H1 (cell line): ENCODE measurements around the gene GRIP1. TPM values are rescaled to one million over a fixed set of nuclear protein-coding genes. Genes with fewer than 3 reads are reported as not detected.

Source experiments
- BRCA1 ChIP-seq: IDR thresholded peaks from 2 replicates; pipeline ENCODE4 v1.6.1; 2012; ENCODE audit warnings: low read depth, low read length, improper control_type of control experiment
- CBX8 ChIP-seq: fragments of 300-800, 300-1000 bp; sonication (generic); IDR thresholded peaks from 2 replicates; pipeline ENCODE4 v1.7.1; 2016; ENCODE audit warnings: low read depth, low read length, borderline replicate concordance
- CHD1 ChIP-seq: IDR thresholded peaks from 2 replicates; pipeline ENCODE4 v1.6.1; 2012; ENCODE audit warnings: low read depth, low read length, improper control_type of control experiment
- CREB1 ChIP-seq: IDR thresholded peaks from 2 replicates; pipeline ENCODE4 v1.6.1; 2012; ENCODE audit warnings: inconsistent platforms
- EGR1 ChIP-seq: IDR thresholded peaks from 2 replicates; pipeline ENCODE4 v1.6.1; 2011; ENCODE audit warnings: low read depth, low read length, borderline replicate concordance
- HDAC2 ChIP-seq, 2 experiments: fragments of 300-600 bp in 1 of 2; sonication (generic) in 1 of 2; IDR thresholded peaks; 2 replicates each; pipeline ENCODE4 v1.6.1; 2011 to 2012; ENCODE audit warnings: low read depth in 2 of 2, low read length in 2 of 2, mild to moderate bottlenecking in 2 of 2, moderate library complexity in 2 of 2, borderline replicate concordance in 1 of 2, inconsistent platforms in 1 of 2
- MAFK ChIP-seq: IDR thresholded peaks from 2 replicates; pipeline ENCODE4 v1.6.1; 2012; ENCODE audit warnings: low read depth, mild to moderate bottlenecking, improper control_type of control experiment, low read length
- PHF8 ChIP-seq: fragments of 200-600 bp; sonication (generic); conservative IDR thresholded peaks from 2 replicates; pipeline ENCODE4 v1.7.1; 2012; ENCODE audit warnings: low read depth, mild to moderate bottlenecking, inconsistent platforms, low read length, moderate library complexity
- RBBP5 ChIP-seq: IDR thresholded peaks from 2 replicates; pipeline ENCODE4 v1.7.1; 2012; ENCODE audit warnings: low read depth, mild to moderate bottlenecking, inconsistent platforms, low read length, moderate library complexity, borderline replicate concordance
- SRF ChIP-seq: IDR thresholded peaks from 2 replicates; pipeline ENCODE4 v1.6.1; 2011; ENCODE audit warnings: mild to moderate bottlenecking, low read depth, low read length, moderate library complexity
- polyA plus RNA-seq, 7 experiments: library from polyadenylated mRNA; depleted of rRNA in 3 of 7; stranded (reverse) in 5 of 7; unstranded in 2 of 7; fragments of >200 nt in 5 of 7; fragments of 200-250 nt in 2 of 7; gene quantifications; 1 replicate in 5 of 7; 2 replicates in 1 of 7; 4 replicates in 1 of 7; pipeline versions ENCODE4 v1.2.1 to v1.2.3, GENCODE V29; 2011 to 2013; ENCODE audit warnings: missing spikeins in 2 of 7, mixed read lengths in 2 of 7
- total RNA-seq: library from RNA; stranded (reverse); fragmentation: NEBNext Ultra II Directional; extraction: Animal tissue kit (Norgen Biotek cat#: 25700); gene quantifications from 2 replicates; pipeline ENCODE4 v1.2.1, GENCODE V29; 2021
- TF ChIP-seq, protein P1 (sequence below): fragments of 300-600 bp; sonication (generic); IDR thresholded peaks from 2 replicates; pipeline ENCODE4 v1.7.1; 2012; ENCODE audit warnings: low read length, moderate library complexity, mild to moderate bottlenecking, inconsistent platforms; ENCODE audit not compliant: insufficient replicate concordance
- TF ChIP-seq, protein P2 (sequence below): IDR thresholded peaks from 2 replicates; pipeline ENCODE4 v1.6.1; 2012; ENCODE audit warnings: inconsistent platforms

The GRIP1 gene
- total and polyA plus RNA-seq, 2 of the 8 experiments (the other 6 are each of a cell fraction or from before 2014, with no cell fraction given): 4.5 to 27.3 TPM

- TF ChIP-seq, protein P1, sequence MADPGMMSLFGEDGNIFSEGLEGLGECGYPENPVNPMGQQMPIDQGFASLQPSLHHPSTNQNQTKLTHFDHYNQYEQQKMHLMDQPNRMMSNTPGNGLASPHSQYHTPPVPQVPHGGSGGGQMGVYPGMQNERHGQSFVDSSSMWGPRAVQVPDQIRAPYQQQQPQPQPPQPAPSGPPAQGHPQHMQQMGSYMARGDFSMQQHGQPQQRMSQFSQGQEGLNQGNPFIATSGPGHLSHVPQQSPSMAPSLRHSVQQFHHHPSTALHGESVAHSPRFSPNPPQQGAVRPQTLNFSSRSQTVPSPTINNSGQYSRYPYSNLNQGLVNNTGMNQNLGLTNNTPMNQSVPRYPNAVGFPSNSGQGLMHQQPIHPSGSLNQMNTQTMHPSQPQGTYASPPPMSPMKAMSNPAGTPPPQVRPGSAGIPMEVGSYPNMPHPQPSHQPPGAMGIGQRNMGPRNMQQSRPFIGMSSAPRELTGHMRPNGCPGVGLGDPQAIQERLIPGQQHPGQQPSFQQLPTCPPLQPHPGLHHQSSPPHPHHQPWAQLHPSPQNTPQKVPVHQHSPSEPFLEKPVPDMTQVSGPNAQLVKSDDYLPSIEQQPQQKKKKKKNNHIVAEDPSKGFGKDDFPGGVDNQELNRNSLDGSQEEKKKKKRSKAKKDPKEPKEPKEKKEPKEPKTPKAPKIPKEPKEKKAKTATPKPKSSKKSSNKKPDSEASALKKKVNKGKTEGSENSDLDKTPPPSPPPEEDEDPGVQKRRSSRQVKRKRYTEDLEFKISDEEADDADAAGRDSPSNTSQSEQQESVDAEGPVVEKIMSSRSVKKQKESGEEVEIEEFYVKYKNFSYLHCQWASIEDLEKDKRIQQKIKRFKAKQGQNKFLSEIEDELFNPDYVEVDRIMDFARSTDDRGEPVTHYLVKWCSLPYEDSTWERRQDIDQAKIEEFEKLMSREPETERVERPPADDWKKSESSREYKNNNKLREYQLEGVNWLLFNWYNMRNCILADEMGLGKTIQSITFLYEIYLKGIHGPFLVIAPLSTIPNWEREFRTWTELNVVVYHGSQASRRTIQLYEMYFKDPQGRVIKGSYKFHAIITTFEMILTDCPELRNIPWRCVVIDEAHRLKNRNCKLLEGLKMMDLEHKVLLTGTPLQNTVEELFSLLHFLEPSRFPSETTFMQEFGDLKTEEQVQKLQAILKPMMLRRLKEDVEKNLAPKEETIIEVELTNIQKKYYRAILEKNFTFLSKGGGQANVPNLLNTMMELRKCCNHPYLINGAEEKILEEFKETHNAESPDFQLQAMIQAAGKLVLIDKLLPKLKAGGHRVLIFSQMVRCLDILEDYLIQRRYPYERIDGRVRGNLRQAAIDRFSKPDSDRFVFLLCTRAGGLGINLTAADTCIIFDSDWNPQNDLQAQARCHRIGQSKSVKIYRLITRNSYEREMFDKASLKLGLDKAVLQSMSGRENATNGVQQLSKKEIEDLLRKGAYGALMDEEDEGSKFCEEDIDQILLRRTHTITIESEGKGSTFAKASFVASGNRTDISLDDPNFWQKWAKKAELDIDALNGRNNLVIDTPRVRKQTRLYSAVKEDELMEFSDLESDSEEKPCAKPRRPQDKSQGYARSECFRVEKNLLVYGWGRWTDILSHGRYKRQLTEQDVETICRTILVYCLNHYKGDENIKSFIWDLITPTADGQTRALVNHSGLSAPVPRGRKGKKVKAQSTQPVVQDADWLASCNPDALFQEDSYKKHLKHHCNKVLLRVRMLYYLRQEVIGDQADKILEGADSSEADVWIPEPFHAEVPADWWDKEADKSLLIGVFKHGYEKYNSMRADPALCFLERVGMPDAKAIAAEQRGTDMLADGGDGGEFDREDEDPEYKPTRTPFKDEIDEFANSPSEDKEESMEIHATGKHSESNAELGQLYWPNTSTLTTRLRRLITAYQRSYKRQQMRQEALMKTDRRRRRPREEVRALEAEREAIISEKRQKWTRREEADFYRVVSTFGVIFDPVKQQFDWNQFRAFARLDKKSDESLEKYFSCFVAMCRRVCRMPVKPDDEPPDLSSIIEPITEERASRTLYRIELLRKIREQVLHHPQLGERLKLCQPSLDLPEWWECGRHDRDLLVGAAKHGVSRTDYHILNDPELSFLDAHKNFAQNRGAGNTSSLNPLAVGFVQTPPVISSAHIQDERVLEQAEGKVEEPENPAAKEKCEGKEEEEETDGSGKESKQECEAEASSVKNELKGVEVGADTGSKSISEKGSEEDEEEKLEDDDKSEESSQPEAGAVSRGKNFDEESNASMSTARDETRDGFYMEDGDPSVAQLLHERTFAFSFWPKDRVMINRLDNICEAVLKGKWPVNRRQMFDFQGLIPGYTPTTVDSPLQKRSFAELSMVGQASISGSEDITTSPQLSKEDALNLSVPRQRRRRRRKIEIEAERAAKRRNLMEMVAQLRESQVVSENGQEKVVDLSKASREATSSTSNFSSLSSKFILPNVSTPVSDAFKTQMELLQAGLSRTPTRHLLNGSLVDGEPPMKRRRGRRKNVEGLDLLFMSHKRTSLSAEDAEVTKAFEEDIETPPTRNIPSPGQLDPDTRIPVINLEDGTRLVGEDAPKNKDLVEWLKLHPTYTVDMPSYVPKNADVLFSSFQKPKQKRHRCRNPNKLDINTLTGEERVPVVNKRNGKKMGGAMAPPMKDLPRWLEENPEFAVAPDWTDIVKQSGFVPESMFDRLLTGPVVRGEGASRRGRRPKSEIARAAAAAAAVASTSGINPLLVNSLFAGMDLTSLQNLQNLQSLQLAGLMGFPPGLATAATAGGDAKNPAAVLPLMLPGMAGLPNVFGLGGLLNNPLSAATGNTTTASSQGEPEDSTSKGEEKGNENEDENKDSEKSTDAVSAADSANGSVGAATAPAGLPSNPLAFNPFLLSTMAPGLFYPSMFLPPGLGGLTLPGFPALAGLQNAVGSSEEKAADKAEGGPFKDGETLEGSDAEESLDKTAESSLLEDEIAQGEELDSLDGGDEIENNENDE: no peak
- TF ChIP-seq EGR1 (no peak), HDAC2 (IDR thresholded peaks at IDR 0.05; ENCODE audit: borderline replicate concordance in 1 of 2, low read depth in 2 of 2, low read length in 2 of 2) (no peak), CREB1 (no peak), MAFK (no peak), BRCA1 (no peak), CBX8 (no peak), PHF8 (no peak), SRF (no peak), CHD1 (no peak), RBBP5 (no peak)
- TF ChIP-seq, protein P2, sequence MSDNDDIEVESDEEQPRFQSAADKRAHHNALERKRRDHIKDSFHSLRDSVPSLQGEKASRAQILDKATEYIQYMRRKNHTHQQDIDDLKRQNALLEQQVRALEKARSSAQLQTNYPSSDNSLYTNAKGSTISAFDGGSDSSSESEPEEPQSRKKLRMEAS: no peak
These were observed 55.4 kb downstream of the GRIP1 start (continued) for GRCh38 chr12:66623455-66623854.
